HG02852 (cell line): ENCODE data around the gene MTA3.

ENCODE experiments used
- ATAC-seq: cut with Tn5 transposase; IDR thresholded peaks from one replicate; pipeline ENCODE4 v1.9.1; 2021; ENCODE audit warnings: mild to moderate bottlenecking, moderate library complexity; ENCODE audit not compliant: unreplicated experiment

The MTA3 gene

DNA sequence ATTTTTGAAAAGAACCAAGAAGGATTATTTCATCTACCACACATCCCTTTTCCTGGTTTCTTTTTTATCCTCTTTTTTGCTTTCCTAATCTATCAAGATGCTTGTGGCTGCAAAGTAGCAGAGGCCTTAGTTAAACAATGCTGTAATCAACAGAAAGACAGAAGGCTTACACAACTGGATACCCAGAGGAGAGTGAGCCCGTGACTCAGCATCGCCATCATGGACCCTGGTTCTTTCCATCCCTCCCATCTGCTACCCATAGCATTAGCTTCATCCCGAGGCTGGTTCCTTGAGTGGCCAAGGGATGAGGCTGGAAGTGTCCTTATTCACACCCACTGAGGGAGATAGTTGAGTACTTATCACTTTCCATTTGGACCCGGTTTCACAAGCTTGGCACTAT, 231.4 kb downstream of the MTA3 start:
- ATAC-seq, result no peak

DNA sequence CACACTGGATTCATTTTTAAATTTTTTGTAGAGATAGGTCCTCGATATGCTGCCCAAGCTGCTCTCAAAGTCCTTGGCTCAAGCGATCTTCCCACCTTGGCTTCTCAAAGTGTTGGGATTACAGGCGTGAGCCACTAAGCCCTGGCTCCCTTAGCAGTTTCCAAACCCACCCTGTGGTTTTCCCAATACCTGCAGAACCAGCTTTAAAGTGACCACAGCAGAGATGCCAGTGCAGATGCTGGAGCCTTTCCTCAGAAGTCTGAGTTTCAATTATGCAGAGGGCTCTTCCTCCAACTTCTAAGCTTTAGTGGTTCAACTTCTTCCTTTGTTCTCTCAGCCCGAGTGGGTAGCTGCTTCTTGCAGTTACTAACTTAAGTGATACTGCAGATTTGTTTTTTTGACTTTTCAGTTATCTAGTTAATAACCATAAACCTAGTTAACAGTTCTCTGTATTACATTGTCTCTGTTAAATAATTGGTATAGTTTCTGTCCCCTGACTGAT, 232.1 kb downstream of the MTA3 start:
- ATAC-seq, result no peak

DNA sequence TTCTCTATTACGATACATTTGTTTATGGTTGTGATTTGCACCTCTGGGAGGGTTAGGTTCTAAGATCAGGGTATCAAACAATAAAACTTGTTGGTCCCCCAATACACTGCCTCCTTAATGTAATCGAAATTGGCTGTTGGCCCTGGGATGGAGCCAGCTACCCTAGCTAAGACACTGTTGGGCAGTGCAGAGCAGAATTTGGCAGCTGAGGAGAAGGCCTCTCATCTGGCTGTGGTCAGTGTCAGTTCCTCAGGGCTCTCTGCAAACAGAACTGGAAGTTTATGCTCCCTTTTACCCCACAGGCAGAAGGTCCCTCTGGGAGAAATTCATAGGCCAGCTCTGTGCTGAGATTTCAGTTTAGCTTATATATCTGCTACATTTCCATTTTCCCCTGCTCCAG, 232.5 kb downstream of the MTA3 start:
- no peak for ATAC-seq

DNA sequence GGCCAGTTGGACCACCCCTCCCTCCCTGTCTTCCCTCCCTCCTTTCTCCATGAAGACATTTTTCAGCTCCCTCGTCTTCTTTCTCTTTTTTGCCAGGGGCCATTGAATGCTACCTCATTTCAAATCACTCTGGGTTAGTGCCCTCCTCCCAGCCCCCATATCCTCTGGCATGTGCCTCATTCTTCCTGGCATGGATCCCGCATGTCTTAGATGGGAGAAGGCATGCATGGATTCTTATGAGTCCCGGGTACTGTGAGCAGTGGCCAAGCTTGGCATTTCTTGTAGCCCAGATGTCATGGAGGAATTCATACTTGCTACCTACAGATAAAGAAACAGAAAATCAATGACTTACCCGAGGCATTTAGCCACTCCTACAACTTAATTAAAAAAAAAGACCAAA, 232.9 kb downstream of the MTA3 start:
- ATAC-seq, result no peak

DNA sequence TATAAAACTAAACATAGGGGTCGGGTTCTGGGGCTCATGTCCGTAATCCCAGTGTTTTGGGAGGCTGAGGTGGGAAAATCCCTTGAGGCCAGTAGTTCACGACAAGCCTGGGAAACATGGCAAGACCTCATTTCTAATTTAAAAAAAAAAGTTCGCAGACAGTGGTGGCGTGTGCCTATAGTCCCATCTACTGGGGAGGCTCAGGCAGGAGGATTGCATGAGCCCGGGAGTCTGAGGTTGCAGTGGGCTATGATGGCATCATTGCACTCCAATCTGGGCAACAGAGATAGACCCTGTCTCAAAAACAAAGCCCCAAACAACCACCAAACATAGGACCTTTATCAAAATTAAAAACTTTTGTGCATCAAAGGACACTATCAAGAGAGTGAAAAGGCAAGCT, 233.7 kb downstream of the MTA3 start:
- ATAC-seq, result no peak

DNA sequence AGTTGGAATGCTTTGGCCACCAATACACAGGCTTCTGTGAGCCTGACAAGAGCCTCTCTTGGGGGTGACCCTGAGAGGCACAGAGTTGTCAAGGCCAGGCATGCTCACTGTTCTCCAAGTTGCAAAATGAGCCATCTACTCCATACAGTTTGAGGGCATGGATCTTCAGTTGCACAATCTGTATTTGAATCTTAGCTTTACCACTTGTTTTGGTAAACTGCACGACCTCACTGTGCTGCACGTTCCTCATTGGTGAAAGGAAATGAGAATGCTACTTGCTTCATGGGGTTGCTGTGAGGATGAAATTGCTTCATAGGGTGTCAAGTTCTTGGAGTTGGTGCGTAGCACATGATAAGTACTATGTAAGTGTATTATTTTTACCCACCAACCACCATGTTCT, 235.9 kb downstream of the MTA3 start:
- no peak for ATAC-seq

DNA sequence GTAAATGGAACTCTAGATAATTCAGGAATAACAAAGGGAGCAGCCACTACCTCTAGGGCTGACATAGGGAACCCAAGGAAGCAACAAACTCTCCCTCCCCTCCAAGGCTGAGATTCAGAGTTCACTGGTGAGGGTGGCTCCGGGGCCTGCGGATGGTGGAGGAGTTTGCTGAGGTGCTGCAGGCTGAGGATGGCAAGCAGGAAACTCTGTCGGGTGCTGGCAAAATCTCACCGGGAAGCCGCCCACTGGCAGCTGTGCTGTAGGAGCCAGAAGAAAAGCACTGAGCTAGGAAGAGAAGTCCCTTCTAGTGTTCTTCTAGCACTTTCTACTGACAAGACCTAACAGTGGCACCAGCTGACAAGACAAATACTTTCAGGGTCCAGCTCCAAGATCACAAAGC, 236.5 kb downstream of the MTA3 start:
- ATAC-seq, result no peak
